ENCODE measurements around the gene ATXN8OS.
"Not testable (repeated sequence)": the region's sequence is repeated elsewhere in the genome, so short reads cannot be mapped to it uniquely, and the experiment has no call there.

Gene ATXN8OS

GRCh38 chr13:70107498-70108281 is at the start of gene ATXN8OS:
Gene ATXN8OS, plus strand, starts transcription at chr13:70107826.
- DNase-seq (ENCODE audit: low read depth in 2 of 2), result no peak

GRCh38 chr13:70080012-70080411 is 27.6 kb upstream of the ATXN8OS start:
- no peak for DNase-seq (ENCODE audit: low read depth in 2 of 2)

- DNase-seq (ENCODE audit: low read depth in 2 of 2), result no peak
These were observed 20.4 kb upstream of the ATXN8OS start for GRCh38 chr13:70087247-70087646.

GRCh38 chr13:70088926-70089325 is 18.7 kb upstream of the ATXN8OS start:
- DNase-seq (ENCODE audit: low read depth in 2 of 2), result no peak

GRCh38 chr13:70090036-70090723 is 17.4 kb upstream of the ATXN8OS start:
- no peak for DNase-seq (ENCODE audit: low read depth in 2 of 2)

- DNase-seq (ENCODE audit: low read depth in 2 of 2), result no peak
These were observed 9.0 kb upstream of the ATXN8OS start for GRCh38 chr13:70098669-70099068.

- no peak for DNase-seq (ENCODE audit: low read depth in 2 of 2)
These were observed 3.1 kb upstream of the ATXN8OS start for GRCh38 chr13:70104481-70104880.

GRCh38 chr13:70107125-70107497 is 515 bp upstream of the ATXN8OS start:
- no peak for DNase-seq (ENCODE audit: low read depth in 2 of 2)

- no peak for DNase-seq (ENCODE audit: low read depth in 2 of 2)
These were observed 905 bp downstream of the ATXN8OS start, which contains the start of gene KLHL1 for GRCh38 chr13:70108356-70109105. Gene KLHL1, minus strand, starts transcription at chr13:70108452. Its CDS starts 753 bp downstream, at chr13:70107699.

- DNase-seq (ENCODE audit: low read depth in 2 of 2), result no peak
These were observed 9.8 kb downstream of the ATXN8OS start for GRCh38 chr13:70117338-70117905.

- DNase-seq (ENCODE audit: low read depth in 2 of 2), result no peak
These were observed 18.1 kb downstream of the ATXN8OS start for GRCh38 chr13:70125693-70126092.

GRCh38 chr13:70128098-70128497 is 20.5 kb downstream of the ATXN8OS start:
- DNase-seq (ENCODE audit: low read depth in 2 of 2), result no peak

- DNase-seq (ENCODE audit: low read depth in 2 of 2), result not testable (repeated sequence)
These were observed 35.0 kb downstream of the ATXN8OS start for GRCh38 chr13:70142658-70143057.

- DNase-seq (ENCODE audit: low read depth in 2 of 2), result no peak
These were observed 54.5 kb downstream of the ATXN8OS start for GRCh38 chr13:70162141-70162540.

- DNase-seq (ENCODE audit: low read depth in 2 of 2), result no peak
These were observed 63.1 kb downstream of the ATXN8OS start for GRCh38 chr13:70170689-70171088.

GRCh38 chr13:70171151-70171550 is 63.5 kb downstream of the ATXN8OS start:
- no peak for DNase-seq (ENCODE audit: low read depth in 2 of 2)

- DNase-seq (ENCODE audit: low read depth in 2 of 2), result no peak
These were observed 65.4 kb downstream of the ATXN8OS start for GRCh38 chr13:70172946-70173597.

- no peak for DNase-seq (ENCODE audit: low read depth in 2 of 2)
These were observed 66.0 kb downstream of the ATXN8OS start for GRCh38 chr13:70173598-70173959.

- DNase-seq (ENCODE audit: low read depth in 2 of 2), result no peak
These were observed 70.7 kb downstream of the ATXN8OS start for GRCh38 chr13:70178346-70178745.
